Measurements from ENCODE around the gene TMCC1.
"Not testable (repeated sequence)": the region's sequence is repeated elsewhere in the genome, so short reads cannot be mapped to it uniquely, and the experiment has no call there.

Gene TMCC1

DNA sequence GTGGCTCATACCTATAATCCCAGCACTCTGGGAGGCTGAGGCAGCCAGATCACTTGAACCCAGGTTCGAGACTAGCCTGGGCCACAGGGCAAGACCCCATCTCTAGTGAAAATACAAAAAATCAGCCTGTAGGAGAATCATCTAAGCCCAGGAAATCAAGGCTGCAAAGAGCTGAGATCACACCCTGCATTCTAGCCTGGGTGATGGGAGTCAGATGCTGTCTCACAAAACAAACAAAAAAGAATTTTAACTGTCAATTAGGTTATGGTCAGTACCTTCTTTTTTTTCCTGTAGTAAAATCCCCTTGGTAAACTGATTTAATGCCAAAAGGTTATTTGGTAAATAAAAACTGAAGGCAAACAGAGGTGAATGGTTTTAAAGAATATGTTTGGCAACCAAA, 29.0 kb downstream of the TMCC1 start:
- Mint-ChIP-seq H3K4me1 (peaks cover 39% of the 10 kb centered on the region), H3K4me3 (no peak overlapping the region), H3K36me3 (peaks cover 19% of the 10 kb centered on the region), H3K27ac (no peak overlapping the region), H3K9me3 (no peaks in the 10 kb centered on the region), H3K27me3 (no peaks in the 10 kb centered on the region)

DNA sequence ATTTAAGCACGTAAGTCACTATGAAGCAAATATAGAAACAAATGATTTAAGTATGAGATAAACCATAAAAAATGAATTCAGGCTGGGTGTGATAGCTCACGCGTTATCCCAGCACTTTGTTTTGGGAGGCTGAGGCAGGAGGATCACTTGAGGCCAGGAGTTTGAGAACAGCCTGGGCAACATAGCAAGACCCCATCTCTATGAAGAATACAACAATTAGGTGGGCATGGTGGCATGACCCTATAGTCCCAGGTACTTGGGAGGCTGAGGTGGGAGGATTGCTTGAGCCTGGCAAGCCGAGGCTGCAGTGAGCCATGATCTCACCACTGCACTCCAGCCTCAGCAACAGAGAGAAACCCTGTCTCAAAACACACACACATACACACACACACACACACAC, 34.2 kb downstream of the TMCC1 start:
- Mint-ChIP-seq H3K9me3 (no peaks in the 10 kb centered on the region), H3K4me1 (peaks cover 29% of the 10 kb centered on the region), H3K27ac (no peak overlapping the region), H3K36me3 (peaks cover 23% of the 10 kb centered on the region), H3K4me3 (no peak overlapping the region), H3K27me3 (no peaks in the 10 kb centered on the region)

DNA sequence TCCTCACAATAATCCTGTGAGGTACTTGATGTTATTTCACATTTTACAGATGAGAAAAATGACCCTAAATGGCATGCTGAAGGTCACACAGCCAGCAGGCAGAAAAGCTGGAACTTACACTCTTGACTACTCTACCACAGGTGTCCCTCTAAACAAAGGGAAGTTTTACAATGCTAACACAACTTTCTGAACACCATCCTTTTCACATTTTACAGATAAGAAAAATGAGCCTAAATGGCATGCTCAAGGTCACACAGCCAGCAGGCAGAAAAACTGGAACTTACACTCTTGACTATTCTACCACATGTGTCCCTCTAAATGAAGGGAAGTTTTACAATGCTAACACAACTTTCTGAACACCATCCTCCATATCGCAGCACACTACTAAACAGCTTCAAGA, 35.6 kb downstream of the TMCC1 start:
- no peaks in the 10 kb centered on the region for H3K9me3 Mint-ChIP-seq
- no peak overlapping the region for H3K27ac Mint-ChIP-seq
- H3K4me1 Mint-ChIP-seq = peaks cover 24% of the 10 kb centered on the region

DNA sequence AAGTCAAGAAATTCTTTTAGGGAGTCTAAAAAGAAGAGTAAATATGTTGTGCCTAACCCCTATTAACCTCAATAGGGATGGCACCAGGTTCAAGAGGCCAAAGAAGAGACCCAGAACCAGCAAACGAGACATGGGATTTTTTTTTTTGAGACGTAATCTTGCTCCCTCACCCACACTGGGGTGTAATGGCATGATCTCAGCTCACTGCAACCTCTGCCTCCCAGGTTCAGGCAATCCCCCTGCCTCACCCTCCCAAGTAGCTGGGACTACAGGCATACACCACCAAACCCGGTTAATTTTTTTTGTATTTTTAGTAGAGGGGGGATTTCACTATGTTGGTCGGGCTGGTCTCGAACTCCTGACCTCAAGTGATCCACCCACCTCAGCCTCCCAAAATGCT, 36.7 kb downstream of the TMCC1 start:
- peaks cover 22% of the 10 kb centered on the region for H3K36me3 Mint-ChIP-seq
- not testable (repeated sequence) for H3K4me3 Mint-ChIP-seq, H3K27me3 Mint-ChIP-seq, H3K27ac Mint-ChIP-seq, H3K9me3 Mint-ChIP-seq
- peaks cover 12% of the 10 kb centered on the region for H3K4me1 Mint-ChIP-seq

More for the DNA sequence above, 35.6 kb downstream of the TMCC1 start:
- Mint-ChIP-seq H3K36me3 (peaks cover 25% of the 10 kb centered on the region), H3K27me3 (no peaks in the 10 kb centered on the region), H3K4me3 (no peak overlapping the region)

DNA sequence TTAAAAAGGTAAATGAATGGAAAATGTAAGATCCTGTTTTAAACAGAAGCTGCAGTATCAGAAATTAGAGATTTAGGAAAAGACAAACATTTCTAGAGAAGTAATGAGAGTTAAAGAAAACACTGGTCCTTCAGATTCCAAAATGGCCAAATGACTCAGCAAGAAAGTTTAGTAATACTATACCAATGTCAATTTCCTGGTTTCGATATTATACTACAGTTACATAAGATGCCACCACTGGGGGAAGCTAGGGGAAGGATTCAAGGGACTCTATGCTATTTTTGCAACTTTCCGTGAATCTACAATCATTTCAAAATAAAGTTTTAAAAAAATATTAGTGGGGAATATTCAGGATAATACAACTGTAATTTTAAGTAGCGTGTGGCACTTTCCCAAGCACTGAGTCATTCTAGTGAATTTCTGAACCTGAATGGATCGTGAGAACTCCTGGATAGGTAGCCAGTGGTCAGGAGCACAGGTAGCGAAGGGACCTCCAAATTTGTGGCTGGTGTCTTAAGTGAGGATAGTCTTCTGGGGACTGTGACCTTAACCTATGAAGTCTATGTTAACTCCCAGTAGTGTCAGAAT, 37.6 kb downstream of the TMCC1 start:
- Mint-ChIP-seq H3K27ac (peak overlapping the region; percentile 32), H3K36me3 (peaks cover 24% of the 10 kb centered on the region), H3K4me3 (no peak overlapping the region), H3K27me3 (no peaks in the 10 kb centered on the region), H3K9me3 (no peaks in the 10 kb centered on the region), H3K4me1 (peaks cover 10% of the 10 kb centered on the region)

DNA sequence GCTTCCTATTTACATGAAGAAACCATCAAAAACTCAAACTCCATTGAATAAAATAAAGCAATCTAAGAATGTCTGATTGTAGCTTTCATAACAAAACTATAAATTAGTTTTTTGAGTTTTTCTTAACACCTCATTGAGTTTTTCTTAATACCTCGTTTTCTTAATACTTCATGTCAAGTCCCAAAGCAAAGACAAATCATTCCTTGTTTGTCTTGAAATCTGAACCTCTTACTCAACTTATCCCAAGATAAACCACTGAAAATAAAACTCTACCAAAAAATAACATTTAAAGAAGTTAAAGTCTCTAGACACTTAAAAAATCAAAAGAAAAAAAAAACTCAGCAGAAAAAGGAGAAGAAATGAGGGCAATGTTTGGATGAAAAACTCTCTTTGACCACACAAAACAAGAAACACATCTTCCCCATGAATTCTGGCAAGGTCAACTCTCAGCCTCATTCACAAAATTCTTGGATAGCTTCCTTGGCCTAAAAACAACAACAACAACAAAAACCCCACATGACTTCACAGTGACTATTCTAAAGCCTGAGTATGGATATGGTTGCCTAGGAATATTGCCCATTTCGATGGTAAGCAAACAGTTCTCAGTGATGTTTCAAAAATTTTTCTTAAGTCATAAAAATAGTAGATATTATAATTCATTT, 38.2 kb downstream of the TMCC1 start:
- peaks cover 22% of the 10 kb centered on the region for H3K36me3 Mint-ChIP-seq
- H3K27me3 Mint-ChIP-seq = no peaks in the 10 kb centered on the region
- H3K4me1 Mint-ChIP-seq = peaks cover 12% of the 10 kb centered on the region
- H3K27ac Mint-ChIP-seq = peak overlapping the region; percentile 23
- no peak overlapping the region for H3K4me3 Mint-ChIP-seq
- no peaks in the 10 kb centered on the region for H3K9me3 Mint-ChIP-seq

DNA sequence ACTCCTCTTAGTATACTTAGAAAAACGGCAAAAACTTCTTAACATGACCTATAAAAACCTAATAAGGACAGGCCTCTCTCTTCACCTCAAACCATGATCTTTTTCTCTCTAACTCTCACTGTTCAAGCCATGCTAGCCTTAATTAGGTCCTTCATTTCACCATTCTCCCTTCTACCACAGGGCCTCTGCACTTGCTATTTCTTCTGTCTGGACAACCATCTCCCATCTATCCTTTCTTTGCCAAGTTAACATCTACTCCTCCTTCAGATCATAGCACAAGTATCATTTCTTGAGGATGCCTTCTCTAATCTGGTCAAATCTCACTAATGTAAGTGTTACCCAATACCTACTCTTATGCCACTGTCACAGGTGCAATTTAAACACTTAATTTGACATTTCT, 39.1 kb downstream of the TMCC1 start:
- H3K27me3 Mint-ChIP-seq = no peaks in the 10 kb centered on the region
- peaks cover 16% of the 10 kb centered on the region for H3K4me1 Mint-ChIP-seq
- H3K27ac Mint-ChIP-seq = no peak overlapping the region
- H3K4me3 Mint-ChIP-seq = no peak overlapping the region
- H3K36me3 Mint-ChIP-seq = peaks cover 26% of the 10 kb centered on the region
- no peaks in the 10 kb centered on the region for H3K9me3 Mint-ChIP-seq

DNA sequence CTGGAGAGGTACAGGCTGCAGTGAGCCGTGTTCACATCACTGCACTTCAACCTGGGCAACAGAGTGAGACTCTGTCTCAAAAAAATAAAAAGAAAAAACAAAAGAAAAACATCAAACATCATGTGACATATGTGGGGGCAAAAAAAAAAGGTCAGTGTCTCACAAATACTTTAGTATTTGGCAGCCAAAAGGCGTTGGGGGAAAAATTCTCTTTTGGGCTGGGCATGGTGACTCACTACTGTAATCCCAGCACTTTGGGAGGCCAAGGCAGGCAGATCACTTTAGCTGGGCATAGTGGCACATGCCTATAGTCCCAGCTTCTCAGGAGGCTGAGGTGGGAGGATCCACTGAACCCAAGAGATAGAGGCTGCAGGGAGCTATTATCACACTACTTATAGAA, 47.6 kb downstream of the TMCC1 start:
- Mint-ChIP-seq H3K27me3 (no peaks in the 10 kb centered on the region), H3K36me3 (peaks cover 39% of the 10 kb centered on the region), H3K27ac (no peak overlapping the region), H3K4me1 (peaks cover 15% of the 10 kb centered on the region), H3K4me3 (no peak overlapping the region), H3K9me3 (no peaks in the 10 kb centered on the region)

DNA sequence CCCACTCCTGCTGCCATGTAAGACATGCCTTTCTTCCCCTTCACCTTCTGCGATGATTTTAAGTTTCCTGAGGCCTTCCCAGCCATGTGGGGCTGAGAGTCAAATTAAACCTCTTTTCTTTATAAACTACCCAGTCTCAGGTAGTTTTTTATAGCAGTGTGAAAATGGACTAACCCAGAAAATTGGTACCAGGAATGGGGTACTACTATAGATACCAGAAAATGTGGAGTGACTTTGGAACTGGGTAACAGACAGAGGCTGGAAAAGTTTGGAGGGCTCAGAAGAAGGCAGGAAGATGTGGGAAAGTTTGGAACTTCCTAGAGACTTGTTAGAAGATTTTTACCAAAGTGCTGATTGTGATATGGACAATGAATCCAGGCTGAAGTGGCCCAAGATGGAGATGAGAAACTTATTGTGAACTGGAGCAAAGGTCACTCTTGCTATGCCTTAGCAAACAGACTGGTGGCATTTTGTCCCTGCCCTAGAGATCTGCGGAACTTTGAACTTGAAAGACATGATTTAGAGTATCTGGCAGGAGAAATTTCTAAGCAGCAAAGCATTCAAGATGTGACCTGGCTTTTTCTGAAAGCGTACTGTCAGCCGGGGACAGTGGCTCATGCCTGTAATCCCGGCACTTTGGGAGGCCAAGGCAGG, 52.7 kb downstream of the TMCC1 start:
- no peak overlapping the region for H3K4me3 Mint-ChIP-seq
- H3K27me3 Mint-ChIP-seq = no peaks in the 10 kb centered on the region
- peaks cover 33% of the 10 kb centered on the region for H3K36me3 Mint-ChIP-seq
- no peak overlapping the region for H3K27ac Mint-ChIP-seq
- H3K9me3 Mint-ChIP-seq = no peaks in the 10 kb centered on the region
- peaks cover 21% of the 10 kb centered on the region for H3K4me1 Mint-ChIP-seq

DNA sequence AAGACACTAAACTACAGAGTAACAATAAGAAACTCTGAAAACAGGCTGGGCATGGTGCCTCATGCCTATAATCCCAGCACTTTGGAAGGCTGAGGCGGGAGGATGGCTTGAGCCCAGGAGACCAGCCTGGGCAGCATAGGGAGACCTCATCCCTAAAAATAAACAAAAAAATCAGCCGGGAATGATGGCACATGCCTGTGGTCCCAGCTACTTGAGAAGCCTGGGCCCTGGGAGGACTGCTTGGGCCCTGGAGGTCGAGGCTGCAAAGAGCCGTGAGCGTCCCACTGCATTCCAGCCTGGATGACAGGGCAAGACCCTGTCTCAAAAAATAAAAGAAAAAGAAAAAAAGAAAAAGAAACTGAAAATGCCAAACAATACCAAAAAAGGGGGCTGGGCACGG, 55.4 kb downstream of the TMCC1 start:
- Mint-ChIP-seq H3K4me1 (peaks cover 17% of the 10 kb centered on the region), H3K27ac (no peak overlapping the region), H3K27me3 (no peaks in the 10 kb centered on the region), H3K9me3 (no peaks in the 10 kb centered on the region), H3K36me3 (peaks cover 16% of the 10 kb centered on the region), H3K4me3 (no peak overlapping the region)

DNA sequence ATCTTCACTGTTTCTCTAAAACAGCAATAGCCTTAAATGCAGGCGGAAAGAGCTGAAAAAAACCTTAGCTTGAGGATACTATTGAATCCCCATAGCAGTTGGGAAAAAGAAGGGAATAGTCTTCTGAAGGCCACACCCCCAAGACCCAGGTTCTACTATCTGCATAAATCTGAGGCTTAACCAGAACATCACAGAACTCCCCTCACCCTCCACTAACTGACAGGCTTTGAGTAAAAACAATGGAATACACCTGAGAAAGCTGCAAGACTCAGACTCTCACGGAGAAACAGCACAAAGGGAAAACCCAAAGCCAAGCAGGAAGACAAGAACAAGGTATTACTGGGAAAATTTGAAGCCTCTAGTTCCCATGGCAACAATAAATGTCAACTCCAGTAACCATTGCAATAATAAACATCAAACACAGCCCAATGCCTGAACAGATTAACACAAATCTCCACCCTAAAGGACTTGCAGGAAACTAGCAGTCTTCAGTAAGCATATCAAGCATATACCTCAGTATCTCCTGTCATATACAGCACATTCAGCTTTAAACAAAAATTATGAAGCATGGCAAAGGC, 56.4 kb downstream of the TMCC1 start:
- H3K27ac Mint-ChIP-seq = no peak overlapping the region
- no peak overlapping the region for H3K4me3 Mint-ChIP-seq
- no peaks in the 10 kb centered on the region for H3K9me3 Mint-ChIP-seq
- H3K36me3 Mint-ChIP-seq = peaks cover 16% of the 10 kb centered on the region
- peaks cover 17% of the 10 kb centered on the region for H3K4me1 Mint-ChIP-seq
- H3K27me3 Mint-ChIP-seq = no peaks in the 10 kb centered on the region

DNA sequence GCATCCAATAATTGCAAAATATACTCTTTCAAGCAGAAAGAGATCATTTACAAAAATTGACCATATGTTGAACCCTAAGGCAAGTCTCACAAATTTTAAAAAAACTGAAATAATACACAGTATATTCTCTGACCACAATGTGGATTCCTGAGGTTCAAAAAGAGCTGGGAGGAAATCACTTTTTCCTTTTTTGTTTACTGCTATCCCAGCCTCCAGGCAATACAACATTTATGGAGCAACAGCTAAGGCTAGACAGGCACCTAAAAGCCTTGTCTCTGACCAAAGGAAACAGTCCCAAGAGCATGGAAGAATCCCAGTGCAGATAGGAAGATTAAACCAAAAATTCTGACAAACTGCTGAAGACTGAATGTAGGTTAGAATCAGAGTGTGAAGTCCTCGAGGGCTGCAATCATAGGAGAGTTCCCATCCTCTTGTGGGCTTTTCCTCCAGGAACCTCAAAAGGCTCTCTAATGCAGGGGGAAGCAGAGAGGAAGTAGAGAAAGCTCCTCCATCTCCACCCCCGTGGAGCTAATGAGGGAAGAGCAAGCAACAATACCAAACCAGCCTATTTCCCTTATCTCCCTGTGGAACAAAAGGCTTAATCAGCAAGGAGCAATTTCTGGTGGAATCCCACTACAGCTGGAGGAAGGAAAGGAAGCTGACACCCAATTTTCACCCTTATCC, 57.0 kb downstream of the TMCC1 start:
- no peaks in the 10 kb centered on the region for H3K9me3 Mint-ChIP-seq

DNA sequence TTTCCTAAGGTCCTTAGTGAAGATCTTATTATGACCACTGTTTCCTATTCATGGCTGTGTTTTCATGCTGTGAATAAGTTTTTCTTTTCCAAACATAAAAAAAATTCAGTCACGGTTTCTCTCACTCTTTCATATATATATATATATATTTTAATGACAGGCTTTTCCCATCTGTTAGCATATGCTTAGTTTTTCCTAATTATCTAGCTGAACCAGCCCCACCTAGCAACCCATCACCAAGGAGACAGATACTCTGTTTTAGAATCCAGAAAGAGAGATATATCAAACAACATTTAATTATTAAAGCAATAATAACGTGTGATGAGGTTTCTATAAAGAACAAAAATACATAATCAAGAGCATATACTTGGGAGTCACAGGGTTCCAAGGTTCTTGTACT, 58.3 kb downstream of the TMCC1 start:
- Mint-ChIP-seq H3K4me3 (no peak overlapping the region), H3K9me3 (no peaks in the 10 kb centered on the region), H3K4me1 (peaks cover 17% of the 10 kb centered on the region), H3K36me3 (peaks cover 9% of the 10 kb centered on the region), H3K27me3 (no peaks in the 10 kb centered on the region), H3K27ac (no peak overlapping the region)

More for the DNA sequence above, 57.0 kb downstream of the TMCC1 start:
- Mint-ChIP-seq H3K4me3 (no peak overlapping the region), H3K36me3 (peaks cover 14% of the 10 kb centered on the region), H3K4me1 (peaks cover 17% of the 10 kb centered on the region), H3K27ac (no peak overlapping the region), H3K27me3 (no peaks in the 10 kb centered on the region)

DNA sequence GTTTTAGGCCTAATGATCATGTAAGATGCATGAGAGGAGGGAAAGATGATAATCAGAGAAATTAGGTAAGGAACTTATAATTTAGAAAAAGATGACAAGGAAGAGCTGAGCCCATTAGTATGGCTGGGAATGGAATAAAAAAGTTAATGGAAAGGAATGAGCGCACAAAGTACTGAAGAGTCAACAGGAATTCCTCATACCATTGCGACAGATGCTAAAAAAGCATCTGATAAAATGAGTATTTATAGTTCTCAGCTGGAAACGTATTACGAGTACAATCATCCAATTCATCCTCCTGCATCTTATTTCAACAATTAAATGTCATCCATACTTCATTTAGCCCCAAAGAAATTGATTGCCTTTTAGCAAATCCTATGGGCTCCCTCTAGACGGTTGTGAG, 58.9 kb downstream of the TMCC1 start:
- no peak overlapping the region for H3K27ac Mint-ChIP-seq
- H3K4me3 Mint-ChIP-seq = no peak overlapping the region
- H3K9me3 Mint-ChIP-seq = no peaks in the 10 kb centered on the region
- H3K27me3 Mint-ChIP-seq = no peaks in the 10 kb centered on the region
- H3K4me1 Mint-ChIP-seq = peaks cover 17% of the 10 kb centered on the region
- H3K36me3 Mint-ChIP-seq = peaks cover 7% of the 10 kb centered on the region

DNA sequence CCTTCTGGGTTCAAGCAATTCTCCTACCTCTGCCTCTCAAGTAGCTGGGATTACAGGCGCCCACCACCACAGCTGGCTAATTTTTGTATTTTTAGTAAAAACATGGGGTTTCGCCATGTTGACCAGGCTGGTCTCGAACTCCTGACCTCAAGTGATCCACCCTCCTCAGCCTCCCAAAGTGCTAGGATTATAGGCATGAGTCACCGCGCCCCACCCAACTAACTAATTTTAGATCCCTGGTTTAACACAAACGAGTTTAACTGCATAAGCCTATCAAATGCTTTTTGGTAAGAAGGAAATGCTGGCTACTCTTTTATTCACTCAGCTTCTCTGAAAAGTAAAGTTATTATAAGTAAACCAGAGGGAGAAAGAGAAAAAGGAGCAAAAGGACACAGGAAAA, 61.6 kb downstream of the TMCC1 start:
- not testable (repeated sequence) for H3K27me3 Mint-ChIP-seq, H3K4me3 Mint-ChIP-seq, H3K9me3 Mint-ChIP-seq, H3K36me3 Mint-ChIP-seq, H3K27ac Mint-ChIP-seq
- peaks cover 16% of the 10 kb centered on the region for H3K4me1 Mint-ChIP-seq

DNA sequence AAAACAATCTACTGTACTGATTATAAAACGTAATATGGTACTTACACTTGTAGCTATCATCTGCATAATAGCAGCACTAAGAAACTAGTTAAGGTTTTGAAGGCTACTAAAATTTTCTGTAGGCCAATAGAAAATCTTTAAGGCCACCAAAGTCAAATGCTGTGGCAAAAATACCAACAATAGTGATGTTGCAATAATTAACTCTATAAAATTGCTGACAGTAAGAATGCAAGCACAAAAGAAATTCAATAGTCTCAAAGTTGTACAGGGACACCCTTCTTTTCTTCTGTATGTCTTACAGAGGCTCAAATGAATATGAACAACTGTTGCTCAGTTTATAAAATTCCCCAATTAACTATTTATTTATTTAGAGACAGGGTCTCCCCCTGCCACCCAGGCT, 62.0 kb downstream of the TMCC1 start:
- Mint-ChIP-seq H3K4me3 (no peak overlapping the region), H3K36me3 (peaks cover 5% of the 10 kb centered on the region), H3K4me1 (peaks cover 16% of the 10 kb centered on the region), H3K27me3 (no peaks in the 10 kb centered on the region), H3K9me3 (no peaks in the 10 kb centered on the region), H3K27ac (no peak overlapping the region)

All from activated naive CD4-positive, alpha-beta T cell treated with anti-CD3 and anti-CD28 coated beads, Interleukin-2, amount 50 U/mL, for 24 hours (primary cell).